NCI-H2029 (cell line): ENCODE results near the gene IGLON5.

Experiments used
- DNase-seq: peaks from one replicate; lab custom pipeline; 2025; lab: John Stamatoyannopoulos, UW

IGLON5 gene

DNA sequence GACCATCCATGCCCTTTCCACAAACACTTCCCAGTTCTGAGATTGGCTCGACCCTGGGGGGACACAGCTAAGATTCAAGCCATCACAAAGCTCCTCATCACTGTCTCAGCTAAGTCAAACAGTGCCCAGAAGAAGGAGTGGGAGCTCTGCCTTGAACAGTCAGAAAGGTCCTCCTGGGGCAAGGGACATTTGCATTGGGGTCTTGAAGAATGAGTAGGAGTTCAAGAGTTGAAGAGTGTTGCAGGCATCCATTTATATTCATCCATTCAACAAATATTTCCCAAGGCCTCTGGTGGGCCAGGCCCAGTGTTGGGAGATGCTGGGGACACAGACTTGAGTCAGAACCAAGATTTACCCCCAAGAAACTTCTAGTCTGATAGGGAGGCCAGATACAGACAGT is 6.5 kb downstream of the IGLON5 start:
- DNase-seq = no peak

DNA sequence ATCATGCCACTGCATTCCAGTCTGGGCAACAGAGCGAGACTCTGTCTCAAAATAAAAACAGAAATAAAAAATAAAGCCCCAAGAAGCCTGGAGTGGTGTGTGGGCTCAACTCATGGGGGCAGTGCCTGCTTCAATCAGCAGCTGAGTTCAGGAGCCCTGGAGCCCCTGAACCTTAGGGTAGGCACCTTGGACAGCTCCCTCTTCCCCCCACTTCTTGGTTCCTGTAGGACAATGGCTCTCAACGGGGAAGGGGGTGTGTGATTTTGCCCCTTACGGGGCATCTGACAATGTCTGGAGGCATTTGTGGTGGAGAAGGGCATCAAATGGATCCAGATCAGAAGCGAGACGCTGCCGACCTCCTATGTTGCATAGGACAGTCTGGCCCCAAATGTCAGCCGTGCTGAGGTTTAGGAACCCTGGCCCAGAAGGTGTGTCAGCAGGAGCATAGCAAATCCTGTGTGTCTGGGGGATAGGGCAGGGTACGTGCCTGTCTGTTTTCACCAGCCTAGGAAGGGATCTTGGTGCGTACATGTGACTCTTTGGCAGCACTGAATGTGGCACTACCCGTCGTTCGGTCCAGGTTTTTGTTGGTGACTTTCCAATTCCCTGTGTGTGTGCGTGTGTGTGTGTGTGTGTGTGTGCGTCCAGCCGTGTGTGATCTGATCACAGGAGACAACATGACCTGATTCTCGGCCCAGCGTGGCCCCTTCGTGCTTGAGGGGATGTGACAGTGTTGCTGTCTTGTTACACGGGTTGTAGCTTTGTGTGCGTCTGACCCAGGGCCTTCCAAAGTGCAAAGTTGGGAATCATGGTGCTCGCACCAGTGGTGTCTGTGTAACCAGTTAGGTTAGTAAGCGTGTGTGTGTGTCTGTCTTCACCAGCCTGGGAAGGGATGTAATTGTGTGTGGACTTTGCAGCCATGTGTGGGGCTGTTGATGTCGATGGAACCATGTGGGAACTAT is 7.5 kb downstream of the IGLON5 start:
- no peak for DNase-seq

DNA sequence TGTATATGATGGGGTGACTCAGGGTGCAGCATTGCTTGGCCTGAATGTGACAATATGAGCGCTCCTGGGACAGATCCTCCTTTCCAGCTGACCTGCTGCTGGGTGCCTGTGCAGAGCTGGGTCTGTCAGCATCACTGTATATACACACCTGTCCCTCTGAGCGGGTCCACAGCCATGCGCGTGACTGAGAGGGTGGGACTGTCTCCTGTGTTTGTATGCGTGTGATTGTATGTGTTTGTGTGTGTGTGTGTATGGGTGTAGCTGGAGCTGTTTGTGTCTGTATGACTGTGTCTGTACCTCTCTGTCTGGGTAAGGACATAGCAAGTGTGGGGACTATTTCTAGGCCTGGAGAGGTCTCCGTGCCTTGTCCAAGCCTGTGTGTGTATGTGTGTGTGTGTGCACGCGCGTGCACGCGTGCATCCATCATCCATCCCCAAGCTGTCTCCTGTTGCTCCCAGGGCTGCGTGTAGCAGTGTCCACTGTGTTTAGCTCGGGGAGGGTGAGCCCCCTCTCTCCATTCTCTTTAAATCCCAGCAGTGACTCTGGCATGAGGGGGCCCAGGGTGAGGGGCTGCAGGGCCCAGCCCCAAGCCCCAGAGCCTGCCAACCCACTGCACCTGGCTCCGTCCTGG is 8.3 kb downstream of the IGLON5 start:
- no peak for DNase-seq

DNA sequence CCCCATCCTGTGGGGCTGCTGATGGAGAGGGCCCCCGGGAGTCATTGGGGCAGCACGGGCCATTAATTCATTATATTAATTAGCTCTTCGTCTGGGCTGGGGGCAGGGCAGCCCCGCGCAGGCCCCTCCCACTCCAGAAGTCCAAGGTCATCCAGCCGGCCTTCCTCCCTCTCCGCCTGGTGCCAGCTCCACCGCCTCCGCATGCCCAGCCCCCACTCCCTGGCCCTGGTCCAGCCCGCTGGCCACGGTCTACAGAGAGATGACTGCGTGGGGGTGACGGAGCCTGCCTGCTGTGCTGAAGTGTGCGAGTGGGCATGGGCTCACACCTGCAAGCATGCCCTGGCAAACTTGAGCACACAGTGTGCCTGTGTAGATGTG is 8.8 kb downstream of the IGLON5 start:
- DNase-seq = no peak

DNA sequence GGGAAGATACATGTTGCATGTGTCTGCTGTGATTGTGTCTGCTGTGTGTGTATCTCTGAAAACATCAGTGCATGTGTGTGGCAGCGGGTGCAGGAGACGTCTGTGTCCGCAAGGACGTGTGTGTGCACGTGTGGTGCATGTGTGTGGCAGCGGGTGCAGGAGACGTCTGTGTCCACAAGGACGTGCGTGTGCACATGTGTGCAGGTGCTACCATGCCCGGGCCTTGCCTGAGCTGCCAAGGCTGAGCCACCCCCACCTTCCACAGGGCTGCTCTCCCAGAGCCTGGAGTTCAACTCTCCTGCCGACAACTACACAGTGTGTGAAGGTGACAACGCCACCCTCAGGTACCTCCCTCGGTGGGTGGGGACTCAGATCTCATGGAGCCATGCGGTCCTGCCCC is 10.4 kb downstream of the IGLON5 start:
- DNase-seq = no peak

DNA sequence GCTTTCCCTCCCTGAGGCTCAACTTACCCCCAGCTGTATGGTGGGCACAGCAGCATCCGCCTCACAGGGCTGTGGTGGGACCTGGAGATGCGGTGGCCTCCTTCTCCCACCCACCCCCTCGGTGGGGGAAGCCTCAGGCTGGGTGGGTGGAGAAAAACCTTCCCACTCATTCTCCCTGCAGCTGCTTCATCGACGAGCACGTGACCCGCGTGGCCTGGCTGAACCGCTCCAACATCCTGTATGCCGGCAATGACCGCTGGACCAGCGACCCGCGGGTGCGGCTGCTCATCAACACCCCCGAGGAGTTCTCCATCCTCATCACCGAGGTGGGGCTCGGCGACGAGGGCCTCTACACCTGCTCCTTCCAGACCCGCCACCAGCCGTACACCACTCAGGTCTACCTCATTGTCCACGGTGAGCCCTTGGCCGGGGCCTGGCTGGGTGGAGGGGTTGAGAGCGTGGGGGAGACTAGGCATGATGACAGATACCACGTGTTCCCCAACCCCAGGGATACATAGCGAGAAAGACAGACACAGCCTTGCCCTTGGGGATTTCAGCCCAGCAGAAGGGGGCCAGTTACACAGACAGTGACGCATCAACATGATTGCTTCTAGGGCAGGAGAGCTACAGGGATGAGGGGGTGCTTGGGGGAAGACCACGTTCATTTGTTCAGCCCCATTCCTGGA is 12.2 kb downstream of the IGLON5 start:
- no peak for DNase-seq

DNA sequence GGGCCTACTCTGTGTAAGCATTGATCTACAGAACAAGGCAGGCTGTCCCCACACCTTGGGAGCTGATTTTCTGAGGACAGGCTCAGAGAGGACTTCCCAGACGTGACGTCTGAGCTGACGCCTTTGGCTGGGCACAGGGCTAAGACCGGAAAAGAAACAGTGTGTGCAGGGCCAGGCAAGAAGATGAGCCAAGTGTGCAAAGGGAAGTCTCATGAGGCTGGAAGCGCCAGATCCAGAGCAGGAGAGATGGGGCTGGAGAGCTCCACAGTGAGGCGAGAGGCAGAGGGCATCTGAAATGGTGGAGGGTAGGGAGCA is 12.7 kb downstream of the IGLON5 start:
- DNase-seq = no peak

DNA sequence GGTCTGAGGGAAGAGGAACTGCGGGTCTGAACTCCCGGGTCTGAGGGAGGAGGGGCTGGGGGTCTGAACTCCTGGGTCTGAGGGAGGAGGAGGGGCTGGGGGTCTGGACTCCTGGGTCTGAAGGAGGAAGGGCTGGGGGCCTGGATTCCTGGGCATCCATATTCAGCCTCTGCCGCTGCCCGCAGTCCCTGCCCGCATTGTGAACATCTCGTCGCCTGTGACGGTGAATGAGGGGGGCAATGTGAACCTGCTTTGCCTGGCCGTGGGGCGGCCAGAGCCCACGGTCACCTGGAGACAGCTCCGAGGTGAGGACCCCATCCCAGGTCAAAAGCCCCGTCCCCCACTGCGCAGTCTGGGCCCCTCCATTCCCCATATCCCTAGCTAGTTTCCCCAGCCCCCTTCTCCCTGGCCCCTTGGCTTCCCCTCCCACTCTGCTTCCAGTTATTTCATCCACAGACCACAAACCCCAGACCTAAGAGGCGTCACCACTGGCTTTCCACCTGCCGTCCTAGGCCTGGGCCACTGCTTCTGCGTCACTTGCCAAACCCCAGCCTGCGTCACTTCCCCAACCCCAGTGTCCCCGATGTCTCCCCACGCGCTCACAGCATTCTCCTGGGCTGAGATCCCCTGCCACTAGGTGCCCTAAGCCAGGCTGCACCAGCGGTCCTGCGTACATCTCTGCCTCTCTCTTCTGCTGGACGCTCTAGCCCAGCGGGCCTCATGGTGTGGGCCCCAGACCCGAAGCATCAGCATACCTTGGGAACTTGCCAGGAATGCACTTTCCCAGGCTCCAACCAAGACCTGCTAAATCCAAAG is 13.9 kb downstream of the IGLON5 start:
- DNase-seq = no peak

DNA sequence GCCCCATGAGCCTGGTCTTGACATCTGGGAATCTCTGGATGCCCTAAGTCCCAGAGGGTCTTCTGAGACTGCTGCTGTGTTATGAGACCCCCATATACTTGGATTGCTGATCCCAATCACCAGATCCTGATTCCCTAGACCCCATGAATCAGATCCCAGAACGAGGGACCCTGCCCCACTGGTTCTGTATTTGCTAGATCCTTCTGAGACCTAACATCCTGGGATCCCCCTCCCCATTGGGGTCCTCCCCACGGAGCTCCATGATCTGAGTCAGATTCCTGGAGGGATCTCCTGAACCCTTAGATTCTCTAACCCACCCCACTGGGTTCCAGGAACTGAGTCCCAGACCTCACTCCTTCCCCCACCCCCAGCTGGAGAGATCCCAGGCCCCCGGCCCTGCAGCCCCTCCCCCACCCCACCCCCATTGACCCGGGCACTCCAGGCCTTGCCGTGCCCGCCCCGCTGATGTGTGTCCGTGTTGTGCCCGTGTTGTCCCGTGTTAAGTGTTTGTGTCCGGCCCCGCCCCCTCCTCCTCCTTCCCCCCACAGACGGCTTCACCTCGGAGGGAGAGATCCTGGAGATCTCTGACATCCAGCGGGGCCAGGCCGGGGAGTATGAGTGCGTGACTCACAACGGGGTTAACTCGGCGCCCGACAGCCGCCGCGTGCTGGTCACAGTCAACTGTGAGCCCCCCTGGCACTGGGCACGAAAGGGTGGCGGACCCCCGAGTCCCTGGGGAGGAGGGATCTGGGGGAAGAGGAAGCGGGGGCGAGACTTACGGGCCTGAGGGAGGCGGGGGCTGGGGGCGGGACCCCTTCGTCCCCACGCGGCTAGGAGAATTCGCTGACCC is 15.0 kb downstream of the IGLON5 start:
- no peak for DNase-seq

DNA sequence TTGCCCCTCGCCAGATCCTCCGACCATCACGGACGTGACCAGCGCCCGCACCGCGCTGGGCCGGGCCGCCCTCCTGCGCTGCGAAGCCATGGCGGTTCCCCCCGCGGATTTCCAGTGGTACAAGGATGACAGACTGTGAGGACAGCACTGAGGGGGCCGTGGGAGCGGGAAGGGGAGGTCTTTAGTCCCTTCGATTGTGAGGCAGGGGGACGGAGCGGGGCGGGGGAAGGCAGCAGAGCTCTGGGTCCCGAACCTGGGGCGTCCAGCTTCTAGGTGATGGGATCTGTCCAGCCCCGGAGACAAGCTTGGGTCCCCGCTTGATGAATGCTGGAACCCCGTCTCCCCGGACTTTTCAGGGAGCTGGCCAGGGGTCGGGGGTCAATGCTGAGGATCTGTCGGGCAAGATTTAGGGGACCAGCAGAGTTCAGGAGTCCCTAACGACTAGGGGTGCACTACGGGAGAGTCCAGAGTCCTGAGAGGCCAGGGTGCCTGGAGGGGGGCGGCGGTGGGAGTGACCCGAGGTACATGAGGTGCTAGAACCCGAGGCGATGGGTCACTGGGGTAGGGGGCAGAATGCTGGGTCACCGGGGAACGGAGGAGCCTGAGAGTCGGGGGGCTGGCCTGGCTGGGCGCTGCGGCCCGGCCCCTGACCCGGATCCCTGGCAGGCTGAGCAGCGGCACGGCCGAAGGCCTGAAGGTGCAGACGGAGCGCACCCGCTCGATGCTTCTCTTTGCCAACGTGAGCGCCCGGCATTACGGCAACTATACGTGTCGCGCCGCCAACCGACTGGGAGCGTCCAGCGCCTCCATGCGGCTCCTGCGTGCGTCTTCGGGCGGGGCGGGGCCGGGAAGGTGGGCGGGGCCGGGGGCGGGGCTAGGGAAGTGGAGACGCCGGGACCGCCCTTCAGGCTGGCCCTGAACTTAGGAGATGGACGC is 15.9 kb downstream of the IGLON5 start:
- no peak for DNase-seq

DNA sequence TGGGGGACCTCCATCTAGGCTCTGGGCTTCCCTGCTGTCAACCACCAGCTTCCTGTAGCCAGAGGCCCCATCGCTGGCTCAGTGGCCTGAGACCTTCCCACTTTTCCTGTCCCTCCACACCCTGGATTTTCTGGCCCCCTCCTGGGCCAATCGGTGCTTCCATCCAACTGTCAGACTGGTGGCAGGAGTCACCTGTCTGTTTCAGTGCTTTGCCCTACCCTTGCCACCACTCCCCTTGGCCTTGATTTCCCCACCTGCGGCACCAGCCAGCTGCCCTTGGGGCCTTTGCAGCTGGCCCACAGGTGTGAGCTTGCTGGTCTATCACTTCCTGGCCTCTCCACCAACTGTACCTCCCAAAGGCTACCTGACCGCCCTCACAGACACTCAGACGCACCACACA is 18.0 kb downstream of the IGLON5 start:
- no peak for DNase-seq

DNA sequence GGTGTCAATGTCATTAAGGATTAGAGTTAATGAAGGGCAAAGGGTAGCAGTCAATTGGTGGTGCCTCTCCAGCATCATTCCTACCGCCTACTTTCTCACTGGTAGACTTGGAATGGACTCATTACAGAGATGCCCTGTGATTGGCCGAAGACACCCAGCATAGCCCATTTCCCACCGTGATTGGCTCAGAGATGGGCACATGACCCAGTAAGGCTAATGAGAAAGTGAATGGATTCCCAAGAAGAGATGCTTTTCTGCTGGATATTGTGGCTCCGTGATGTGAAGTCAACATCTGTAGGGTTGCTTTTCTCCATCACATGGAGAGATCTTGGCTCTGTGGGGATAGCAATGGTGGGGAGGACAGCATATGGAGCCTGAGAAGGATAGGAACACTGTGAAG is 18.9 kb downstream of the IGLON5 start:
- DNase-seq = no peak

DNA sequence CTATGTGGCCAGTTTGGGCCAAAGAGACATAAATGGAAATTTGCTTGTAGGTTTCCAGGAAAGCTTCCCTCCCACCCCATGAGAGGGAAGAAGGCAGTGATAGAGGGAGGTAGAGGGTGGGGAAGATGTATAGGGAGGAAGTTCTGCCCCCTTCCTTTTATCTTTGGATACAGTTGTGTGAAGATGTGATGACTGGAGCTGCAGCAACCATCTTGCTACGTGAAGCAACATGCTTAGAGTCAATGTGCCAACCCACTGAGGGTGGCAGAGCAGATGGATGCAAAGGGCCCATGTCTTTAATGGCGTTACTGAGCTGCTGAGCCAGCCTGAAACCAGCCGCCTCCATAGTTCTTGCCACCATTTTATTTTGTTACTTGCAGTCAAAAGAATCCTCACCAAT is 19.7 kb downstream of the IGLON5 start:
- no peak for DNase-seq

DNA sequence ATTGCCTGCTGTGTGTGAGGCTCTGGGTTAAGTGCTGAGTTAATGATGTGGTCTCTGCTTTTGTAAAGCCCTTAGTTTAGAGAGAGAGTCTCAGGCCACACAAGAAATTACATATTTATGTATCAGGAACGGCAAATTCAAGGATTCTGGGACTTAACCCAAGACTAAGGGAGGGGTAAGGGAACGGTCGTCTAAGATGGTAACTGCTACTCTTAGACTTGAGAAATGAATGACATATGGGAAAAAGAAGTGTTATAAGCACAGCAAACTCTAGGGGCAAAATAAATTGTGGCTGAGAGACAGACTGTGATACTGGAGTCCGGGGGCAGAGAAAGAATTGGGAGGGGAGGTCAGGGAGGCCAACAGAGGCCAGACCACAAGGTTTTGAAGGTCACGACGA is 20.3 kb downstream of the IGLON5 start:
- DNase-seq = no peak

DNA sequence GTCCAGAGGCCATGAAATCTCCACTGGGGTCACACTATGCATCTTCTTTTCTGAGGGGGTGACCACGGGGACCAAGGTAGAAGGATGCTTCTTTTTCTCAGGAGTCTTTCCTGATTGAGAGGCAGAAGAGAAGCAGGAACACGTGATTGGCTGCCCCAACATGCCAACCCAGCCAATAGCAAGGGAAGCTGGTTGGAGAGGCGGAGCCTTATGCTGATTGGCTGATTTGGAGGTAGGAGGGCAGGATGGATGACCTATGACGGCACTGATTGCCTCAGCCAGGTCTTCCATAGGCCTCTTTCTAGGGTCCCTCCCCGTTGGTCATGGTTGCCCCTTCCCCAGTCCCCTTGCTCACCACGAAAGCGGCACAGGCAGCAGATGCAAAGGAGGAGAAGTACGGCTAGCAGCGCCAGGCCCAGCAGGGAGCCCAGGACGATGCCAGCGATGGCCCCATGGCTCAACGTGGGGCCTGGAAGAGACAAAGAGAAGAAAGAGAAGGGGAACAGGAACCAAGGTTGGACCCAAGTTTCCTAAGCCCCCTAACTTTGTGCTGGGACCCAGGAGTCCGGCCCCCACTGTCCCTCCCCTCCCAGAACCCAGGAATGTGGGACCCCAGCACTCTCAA is 22.5 kb downstream of the IGLON5 start:
- no peak for DNase-seq

DNA sequence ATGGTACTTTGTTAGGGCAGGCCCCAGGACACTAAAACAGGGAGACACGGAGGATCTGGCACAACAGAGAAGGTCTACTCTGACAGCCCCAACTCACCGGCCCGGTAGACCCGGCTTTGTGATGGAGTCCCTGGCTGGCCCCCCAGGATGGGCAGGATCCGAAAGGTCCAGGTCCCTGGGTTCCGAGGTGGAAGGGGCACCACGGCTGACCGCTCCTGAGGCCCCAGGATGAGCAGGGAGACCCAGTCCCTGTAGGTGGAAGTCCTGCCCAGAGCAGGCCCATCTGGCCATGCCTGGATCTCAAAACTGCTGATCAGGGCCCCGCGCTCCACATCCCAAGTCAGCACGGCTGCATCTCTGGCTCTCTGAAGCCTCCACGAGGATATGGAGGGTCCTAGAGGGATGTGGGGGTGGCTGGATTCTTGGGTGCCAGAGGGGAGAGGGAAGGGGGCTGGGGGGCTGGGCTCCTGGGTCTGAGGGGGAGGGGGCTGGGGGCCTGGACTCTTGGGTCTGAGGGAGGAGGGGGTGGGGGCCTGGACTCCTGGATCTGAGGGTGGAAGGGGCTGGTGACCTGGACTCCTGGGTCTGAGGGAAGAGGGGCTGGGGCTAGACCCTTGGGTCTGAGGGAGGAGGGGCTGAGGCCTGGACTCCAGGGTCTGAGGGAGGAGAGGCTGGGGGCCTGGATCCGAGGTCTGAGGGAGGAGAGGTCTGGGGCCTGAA is 25.9 kb downstream of the IGLON5 start:
- no peak for DNase-seq

DNA sequence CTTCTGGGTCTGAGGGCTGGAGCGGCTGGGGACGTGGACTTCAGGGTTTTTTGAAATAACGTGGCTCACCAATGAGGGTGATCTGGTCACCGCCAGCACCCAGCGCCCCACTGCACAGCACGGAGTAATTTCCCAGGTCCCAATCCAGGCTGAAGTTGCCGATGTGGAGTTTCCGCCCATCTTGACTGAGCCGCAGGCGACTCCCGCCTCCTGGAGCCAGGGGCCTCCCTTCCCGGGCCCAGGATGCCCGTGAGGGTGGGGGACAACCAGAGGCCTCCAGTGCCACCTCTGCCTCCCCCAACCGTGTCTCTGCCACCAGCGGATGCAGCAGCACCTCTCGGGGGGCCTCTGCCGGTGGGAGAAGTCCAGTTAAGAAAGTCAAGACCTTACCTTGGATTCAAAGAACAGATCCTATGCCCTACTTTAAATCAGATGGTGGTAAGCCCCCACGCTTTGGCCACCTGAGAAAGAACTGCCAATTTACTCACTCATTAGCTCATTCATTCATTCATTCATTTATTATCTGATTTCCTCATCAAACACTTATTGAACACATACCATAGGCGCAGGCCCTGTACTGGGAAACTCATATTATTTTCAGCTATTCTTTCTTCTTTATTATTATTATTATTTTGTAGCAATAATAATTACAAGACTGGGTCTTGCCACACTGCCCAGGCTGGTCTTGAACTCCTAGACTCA is 26.6 kb downstream of the IGLON5 start:
- no peak for DNase-seq

DNA sequence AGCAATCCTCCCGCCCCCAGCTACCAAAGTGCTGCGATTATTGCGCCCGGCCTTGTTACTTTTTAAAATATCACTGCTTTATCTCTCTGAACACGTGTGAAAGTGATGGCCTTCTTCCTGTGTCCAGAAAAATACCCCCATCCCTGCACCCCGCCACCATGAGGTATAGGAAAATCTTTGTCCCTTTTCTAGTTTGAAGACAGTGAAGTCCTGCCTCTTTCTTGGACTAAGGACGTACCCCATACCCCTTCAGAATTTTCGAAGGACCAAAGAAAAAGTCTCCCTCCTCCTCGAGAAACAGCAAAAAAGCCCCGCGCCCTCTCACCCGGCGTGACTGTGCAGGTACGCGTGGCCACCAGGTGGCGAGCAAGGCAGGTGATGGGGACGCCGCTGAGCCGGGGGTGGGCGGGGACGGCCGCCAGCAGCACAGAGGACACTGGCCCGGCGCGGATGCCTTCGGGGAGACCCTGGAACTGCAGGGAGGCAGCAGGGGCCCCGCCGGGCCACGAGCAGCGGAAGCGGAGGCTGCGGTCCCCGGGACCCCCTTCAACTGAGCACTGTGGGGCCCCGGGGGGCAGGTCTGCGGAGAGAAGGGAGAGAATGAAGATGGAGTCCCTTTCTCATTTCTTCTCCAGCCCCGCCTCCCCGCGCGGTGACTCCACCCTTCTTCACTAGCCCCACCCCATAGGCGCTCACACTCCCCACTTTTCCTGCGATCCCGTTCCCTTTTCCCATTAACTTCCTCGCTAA is 27.3 kb downstream of the IGLON5 start:
- peak; percentile 55 for DNase-seq
